Dedifferentiated amniotic fluid mesenchymal stem cell (primary cell): ENCODE results near the gene CCDC92B.

Experiments
- DNase-seq: peaks from one replicate; pipeline ENCODE4 v3.0.0-alpha.2; 2016; ENCODE audit errors: extremely low spot score

The CCDC92B gene

GRCh38 chr17:2778489-2778888 is 29.0 kb upstream of the CCDC92B start:
- no peak for DNase-seq

DNA sequence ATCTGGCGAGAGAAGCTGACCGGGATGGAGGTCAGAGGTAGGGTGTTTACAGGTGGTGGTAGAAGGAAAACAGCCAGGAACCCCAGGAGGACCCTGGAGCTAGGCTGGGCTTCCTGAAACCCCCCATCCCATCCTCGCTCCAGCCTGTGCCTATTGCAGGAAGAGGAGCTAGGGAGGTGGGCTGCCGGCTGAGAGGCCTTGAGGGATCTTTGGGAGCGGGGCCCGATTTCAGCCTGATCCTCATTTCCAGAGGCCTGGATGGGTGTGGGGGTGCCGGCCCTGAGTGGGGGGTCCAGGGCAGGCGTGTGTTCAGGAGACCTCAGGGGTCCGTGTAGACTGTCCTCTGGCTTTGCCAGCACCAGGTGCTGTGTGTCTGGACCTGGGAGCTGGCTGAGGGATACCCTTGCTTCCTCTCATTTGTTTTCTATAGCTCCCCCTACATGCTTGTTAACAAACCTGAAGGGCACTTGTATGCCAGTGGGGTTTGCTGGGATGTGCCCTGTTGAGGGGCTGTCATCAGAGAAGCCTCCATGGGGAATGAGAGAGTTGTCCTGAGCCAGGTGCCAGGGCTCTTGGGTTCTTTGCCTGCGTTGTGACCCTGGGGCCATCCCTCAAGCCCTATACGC is 27.9 kb upstream of the CCDC92B start:
- no peak for DNase-seq

DNA sequence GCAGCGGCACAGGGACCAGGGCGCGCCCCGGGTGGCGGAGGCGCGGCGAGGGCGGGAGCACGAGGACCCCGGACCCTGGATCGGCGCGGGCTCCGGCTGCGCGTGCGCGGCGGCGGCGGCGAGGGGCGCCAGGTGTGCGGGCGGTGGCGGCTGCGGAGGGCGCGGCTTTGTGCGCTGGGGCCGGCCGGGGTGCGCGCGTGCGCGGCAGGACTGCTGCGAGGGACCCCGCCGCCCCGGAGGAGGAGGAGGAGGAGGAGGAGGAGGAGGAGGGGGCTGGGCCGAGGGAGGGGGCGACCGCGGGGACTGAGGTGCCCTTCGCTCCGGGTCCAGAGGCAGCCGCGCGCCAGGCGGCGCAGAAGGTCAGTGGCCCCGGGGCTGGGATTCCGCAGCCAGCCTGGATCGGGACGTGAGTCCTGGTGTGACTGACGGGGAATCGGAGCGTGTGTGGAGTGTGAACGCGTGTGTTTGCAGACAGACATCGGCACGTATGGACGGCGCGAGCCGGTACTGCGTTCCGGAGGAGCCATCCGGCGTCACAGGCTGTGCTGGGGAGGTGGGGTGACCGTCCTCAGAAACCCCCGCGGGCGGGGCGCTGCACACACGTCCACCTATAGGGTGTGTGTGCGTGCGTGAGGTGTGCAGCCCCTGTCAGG is 27.3 kb upstream of the CCDC92B start:
- DNase-seq, result no peak

DNA sequence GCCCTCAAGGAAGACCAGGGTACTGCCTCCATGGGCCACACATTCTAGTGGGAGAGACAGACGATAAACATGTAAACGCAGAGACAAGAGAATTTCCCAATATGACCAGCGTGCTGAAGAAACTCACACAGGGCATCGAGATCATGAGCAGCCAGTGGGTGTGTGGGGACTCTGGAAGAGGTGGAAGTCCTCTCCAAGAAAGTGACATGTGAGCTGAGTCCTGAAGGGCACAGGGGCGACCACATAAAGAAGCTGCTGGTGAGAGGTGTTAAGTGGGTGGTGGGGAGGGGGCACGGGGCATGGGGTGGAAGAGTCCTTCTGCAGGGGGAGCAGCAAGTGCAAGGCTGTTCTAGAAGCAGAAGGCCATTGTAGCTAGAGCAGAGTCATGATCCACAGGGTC is 25.8 kb upstream of the CCDC92B start:
- no peak for DNase-seq

DNA sequence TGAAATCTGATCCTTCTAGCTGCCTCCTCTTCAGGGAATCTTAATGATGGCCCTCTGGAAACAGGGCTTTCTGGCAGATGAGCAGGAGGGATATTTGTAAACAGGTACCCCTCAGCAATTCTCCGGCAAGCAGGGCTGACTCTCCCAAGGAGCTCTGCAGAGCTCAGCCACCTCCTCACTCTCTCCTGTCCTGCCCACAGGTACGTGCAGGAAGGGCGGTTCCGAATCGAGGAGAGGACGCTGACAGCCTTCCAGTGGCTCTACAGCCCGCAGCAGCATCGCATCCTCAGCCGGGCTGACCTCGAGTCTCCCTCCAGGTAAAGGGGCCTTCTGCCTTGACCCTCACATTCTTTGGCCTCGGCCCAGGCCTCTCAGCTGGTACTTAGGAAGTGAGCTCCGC is 20.7 kb upstream of the CCDC92B start:
- DNase-seq, result no peak

GRCh38 chr17:2758870-2759269 is 9.4 kb upstream of the CCDC92B start:
- no peak for DNase-seq

DNA sequence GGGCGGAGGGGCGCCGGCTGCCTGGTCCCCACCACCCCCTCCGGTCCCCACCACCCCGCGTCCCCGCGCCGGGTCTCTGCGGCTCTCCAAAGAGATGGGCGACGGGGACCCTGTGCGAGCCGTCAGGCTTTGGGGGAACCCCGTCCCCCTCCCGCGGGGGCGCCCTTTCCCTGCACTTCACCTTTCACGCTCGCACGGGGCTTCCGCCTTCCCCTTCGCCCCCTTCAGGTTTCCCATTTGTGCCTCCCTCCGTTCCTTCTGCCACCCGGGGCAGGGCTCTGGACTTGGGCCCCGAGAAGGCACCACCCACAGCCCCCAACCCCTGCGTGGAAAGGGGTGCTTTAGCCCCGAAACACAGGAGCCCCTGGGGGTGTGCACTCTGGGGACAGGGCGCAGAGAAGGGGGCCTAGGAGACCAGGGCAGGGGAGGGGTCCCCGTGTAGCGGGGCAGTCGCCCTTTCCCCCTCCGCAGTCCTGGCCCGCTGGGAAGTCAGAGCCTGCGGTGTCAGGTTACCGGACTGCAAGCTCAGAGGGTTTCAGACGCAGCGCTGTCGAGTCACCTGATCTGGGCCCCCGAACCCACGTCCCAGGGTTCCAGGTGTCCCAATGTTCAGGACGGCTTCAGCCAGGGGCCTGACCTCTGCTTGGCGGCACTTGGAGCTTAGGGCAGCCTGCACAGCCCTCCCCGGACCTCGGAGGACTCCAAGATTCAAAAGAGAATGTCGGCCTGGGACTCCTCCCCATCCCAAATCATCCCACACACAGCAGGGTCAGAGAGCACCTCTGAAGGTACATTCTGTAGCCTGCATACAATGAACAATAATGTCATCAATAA is 6.7 kb upstream of the CCDC92B start:
- no peak for DNase-seq

DNA sequence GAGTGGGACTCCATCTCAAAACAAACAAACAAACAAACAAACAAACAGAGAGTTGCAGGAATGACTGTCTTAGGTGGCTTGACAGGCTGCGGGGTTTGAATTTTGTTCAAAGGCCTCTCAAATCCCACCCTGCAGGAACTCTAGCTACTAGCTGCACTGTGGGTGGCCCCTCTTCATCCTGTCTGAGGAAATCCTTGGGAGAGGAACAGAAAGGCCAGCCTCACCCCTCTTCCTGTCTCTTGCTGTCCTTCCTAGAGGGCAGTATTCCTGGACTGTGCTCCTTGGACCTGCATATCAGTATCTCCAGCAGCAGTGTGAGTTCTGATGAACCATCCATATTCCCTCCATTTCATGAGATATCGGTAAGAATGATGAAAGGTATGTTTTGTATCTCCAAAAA is 2.0 kb upstream of the CCDC92B start:
- no peak for DNase-seq

DNA sequence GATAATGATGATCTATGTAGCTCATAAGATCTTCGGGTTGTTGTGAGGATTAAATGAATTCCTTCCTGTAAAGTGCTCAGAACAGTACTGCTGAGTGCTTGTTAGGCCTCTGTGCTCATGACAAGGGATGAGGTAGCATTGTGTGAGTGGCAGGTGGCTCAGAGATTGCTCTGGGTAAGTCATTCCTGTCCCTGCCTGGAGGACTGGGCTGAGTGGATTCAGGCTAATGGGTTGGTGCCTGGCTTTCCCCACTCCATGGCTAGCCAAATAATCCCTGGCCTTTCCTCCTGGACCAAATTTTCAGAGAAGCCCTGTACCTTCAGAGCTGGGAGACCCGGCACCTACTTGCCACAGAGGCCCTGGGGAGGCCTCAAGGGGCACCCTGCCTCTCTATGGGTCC is 1.3 kb upstream of the CCDC92B start:
- no peak for DNase-seq

DNA sequence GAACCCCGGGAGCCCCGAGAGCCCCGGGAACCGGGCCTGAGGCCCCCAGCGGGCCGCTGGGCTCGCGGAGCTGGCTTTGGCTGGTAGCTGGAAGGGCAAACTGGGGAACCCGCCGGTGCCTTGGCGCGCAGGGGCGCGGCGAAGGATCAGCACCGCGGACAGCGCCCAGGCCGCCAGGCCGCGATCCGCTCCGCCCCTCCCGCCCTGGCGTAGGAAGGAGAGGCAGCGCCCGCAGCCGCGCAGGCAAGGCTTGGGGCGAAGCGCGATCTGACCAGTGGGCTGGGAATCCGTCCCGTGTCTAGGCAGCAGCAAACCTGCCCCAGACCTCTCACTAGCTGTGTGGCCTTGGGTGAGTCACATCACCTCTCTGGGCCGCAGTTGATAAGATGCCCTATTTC is 331 bp upstream of the CCDC92B start:
- peak; percentile 18 for DNase-seq

- DNase-seq, result no peak
Measured at GRCh38 chr17:2745317-2746037, 4.0 kb downstream of the CCDC92B start.

GRCh38 chr17:2737693-2738092 is 11.8 kb downstream of the CCDC92B start:
- no peak for DNase-seq

DNA sequence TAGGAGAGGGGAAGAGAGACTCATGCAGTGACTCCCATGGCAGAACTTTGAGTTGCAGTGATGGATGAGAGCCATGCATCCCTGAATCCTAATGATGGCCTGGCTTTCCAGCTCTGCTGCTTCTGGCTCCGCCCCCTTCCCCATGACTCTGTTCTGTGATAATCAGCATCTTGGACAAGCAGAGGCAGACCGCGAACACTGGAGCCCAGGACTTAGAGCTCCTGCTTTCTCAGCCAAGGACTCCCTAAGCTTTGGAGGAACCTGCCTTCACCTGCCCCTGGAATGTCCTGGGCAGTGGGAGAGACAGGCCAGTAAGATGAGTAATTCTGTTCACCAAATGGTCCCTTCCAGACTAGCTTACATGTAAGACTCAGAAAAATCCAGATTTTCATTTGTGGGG is 12.5 kb downstream of the CCDC92B start:
- DNase-seq, result no peak

DNA sequence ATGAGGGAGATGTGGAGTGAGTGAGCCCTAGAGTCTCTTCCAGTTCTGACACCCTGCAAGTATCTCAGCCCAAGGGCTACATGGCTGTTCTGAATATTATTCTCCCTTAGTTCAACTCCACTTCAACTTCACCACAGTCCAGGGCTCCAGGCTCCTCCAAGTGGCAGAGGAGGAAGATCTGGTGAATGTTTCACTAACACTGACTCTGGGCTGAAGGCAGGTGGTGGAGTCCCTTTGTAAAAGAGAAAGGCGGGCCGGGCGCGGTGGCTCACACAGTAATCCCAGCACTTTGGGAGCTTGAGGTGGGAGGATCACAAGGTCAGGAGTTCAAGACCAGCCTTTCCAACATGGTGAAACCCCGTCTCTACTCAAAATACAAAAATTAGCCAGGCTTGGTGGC is 13.6 kb downstream of the CCDC92B start:
- no peak for DNase-seq

GRCh38 chr17:2734939-2735338 is 14.5 kb downstream of the CCDC92B start:
- no peak for DNase-seq

GRCh38 chr17:2731807-2732206 is 17.6 kb downstream of the CCDC92B start:
- DNase-seq, result no peak

- DNase-seq, result no peak
Measured at GRCh38 chr17:2730764-2731353, 18.6 kb downstream of the CCDC92B start.

- no peak for DNase-seq
Measured at GRCh38 chr17:2724784-2725164, 24.7 kb downstream of the CCDC92B start.

GRCh38 chr17:2723997-2724783 is 25.3 kb downstream of the CCDC92B start:
- no peak for DNase-seq

- no peak for DNase-seq
Measured at GRCh38 chr17:2723505-2723996, 25.9 kb downstream of the CCDC92B start.

DNA sequence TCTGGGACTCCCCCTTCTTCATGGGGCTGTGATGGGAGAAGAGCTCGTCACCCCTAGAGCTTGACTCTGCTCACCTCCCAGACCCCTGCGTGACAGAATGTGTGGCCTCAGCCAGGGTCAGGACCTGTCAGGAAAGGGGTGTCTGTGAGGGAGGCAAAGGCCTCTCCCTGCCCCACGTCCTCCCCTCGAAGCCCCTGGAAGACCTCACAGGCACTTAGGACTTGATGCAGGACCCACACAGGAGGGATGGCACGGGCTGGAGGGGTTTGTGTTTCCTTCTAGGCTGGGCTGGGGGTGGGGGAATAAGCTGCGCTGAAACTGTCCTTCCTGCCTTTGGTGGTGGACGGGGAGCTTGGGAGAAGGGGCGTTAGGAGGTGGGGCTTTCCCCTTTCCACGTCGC is 26.8 kb downstream of the CCDC92B start:
- DNase-seq, result no peak
